ENCODE measurements around the gene B4GALT1.

DNA sequence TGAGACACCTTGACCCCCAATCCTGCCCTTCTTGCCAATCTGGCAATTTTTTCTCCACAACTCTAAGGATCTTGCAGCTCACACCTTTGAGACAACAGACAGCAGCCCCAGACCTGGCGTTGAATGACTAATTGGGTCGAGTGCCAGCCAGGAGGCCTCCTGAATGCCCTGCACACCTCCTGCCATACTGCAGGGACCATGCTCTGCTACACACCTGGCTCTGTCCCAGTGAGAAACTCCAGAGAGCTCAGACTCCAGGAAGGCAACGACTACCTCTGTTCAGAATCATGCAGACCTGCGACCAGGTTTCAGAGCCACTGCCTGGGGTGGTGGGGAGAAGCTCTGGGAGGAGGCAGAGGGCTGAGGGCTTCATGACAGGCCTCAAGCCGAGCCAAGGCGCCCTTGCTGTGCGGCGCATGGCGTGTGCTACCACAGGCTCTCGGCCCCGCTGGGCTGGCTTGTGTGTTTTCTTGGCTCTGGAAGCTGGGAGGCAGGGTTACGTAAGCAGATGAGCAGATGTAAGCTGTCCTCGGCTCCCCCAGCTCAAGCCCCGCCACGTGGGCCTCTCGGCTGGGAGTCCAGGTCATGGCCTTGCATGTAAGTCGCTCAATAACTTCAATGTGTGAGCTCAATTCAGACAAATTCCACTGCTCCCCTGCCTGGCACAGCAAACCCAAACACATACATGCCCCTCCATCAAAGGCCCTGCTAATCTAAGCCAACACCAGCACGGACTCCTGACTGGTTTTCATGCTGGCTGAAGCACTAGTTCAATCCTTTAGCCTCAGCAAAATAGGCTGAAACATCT, 27.5 kb downstream of the B4GALT1 start:
- TF ChIP-seq MAX (IDR thresholded peaks at IDR 0.05) (no peak), EZH2 (IDR thresholded peaks at IDR 0.05) (no peak), POLR2A (IDR thresholded peaks at IDR 0.05; ENCODE audit: borderline replicate concordance, extremely low read depth, insufficient read depth, insufficient read length) (no peak), YY1 (IDR thresholded peaks at IDR 0.05; ENCODE audit: extremely low read depth, insufficient replicate concordance, low read depth, low read length) (no peak), SRF (IDR thresholded peaks at IDR 0.05; ENCODE audit: low read depth) (no peak), RAD21 (IDR thresholded peaks at IDR 0.05; ENCODE audit: low read depth) (no peak)
- TF ChIP-seq, protein P1, sequence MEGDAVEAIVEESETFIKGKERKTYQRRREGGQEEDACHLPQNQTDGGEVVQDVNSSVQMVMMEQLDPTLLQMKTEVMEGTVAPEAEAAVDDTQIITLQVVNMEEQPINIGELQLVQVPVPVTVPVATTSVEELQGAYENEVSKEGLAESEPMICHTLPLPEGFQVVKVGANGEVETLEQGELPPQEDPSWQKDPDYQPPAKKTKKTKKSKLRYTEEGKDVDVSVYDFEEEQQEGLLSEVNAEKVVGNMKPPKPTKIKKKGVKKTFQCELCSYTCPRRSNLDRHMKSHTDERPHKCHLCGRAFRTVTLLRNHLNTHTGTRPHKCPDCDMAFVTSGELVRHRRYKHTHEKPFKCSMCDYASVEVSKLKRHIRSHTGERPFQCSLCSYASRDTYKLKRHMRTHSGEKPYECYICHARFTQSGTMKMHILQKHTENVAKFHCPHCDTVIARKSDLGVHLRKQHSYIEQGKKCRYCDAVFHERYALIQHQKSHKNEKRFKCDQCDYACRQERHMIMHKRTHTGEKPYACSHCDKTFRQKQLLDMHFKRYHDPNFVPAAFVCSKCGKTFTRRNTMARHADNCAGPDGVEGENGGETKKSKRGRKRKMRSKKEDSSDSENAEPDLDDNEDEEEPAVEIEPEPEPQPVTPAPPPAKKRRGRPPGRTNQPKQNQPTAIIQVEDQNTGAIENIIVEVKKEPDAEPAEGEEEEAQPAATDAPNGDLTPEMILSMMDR (IDR thresholded peaks at IDR 0.05 in 2 of 3, conservative IDR thresholded peaks at IDR 0.05 in 1 of 3; ENCODE audit: borderline replicate concordance in 1 of 3, insufficient read depth in 1 of 3, low read depth in 2 of 3, low read length in 2 of 3): no peak

All from HCT116 (cell line).